ENCODE measurements around the gene CENPU. TPM values are rescaled to one million over a fixed set of nuclear protein-coding genes. Genes with fewer than 3 reads are reported as not detected.

Gene CENPU
- total and polyA plus RNA-seq, 2 donors (not counting 1 experiment from before 2014, with no cell fraction given), result 1.6 to 2.1 TPM

GRCh38 chr4:184688005-184688404, 45.9 kb downstream of the CENPU start:
- Histone ChIP-seq H3K4me3 (ENCODE audit: control extremely low read depth in 1 of 5, extremely low read depth in 1 of 5, insufficient read depth in 1 of 5, low read depth in 2 of 5, low read length in 4 of 5) (no peak overlapping the region), H3K79me2 (ENCODE audit: control insufficient read depth, insufficient read depth, low read length) (no peaks in the 10 kb centered on the region), H3K36me3 (replicated peaks in 1 of 2; ENCODE audit: control extremely low read depth in 1 of 2, control insufficient read depth in 1 of 2, extremely low read depth in 1 of 2, insufficient read depth in 2 of 2, low read length in 1 of 2) (no peaks in the 10 kb centered on the region), H3K9me3 (ENCODE audit: control extremely low read depth in 1 of 3, control insufficient read depth in 2 of 3, insufficient read depth in 1 of 3, low read length in 2 of 3) (no peaks in the 10 kb centered on the region), H4K20me1 (ENCODE audit: control insufficient read depth, insufficient read depth, low read length, poor library complexity, severe bottlenecking) (no peaks in the 10 kb centered on the region), H3K4me1 (ENCODE audit: control insufficient read depth in 2 of 2, insufficient read depth in 2 of 2, low read length in 2 of 2) (no peaks in the 10 kb centered on the region), H3K9ac (ENCODE audit: low read length) (no peak overlapping the region), H2AFZ (ENCODE audit: insufficient read depth, low read depth, low read length, poor library complexity, severe bottlenecking) (no peak overlapping the region), H3K27ac (ENCODE audit: low read length in 2 of 2) (no peak overlapping the region), H3K27me3 (replicated peaks in 1 of 4; ENCODE audit: control extremely low read depth in 1 of 4, control insufficient read depth in 3 of 4, insufficient read depth in 4 of 4, low read length in 3 of 4) (no peaks in the 10 kb centered on the region), H3K4me2 (replicated peaks; ENCODE audit: low read depth, low read length, poor library complexity, severe bottlenecking) (no peak overlapping the region)
- Mint-ChIP-seq H3K27me3 (no peaks in the 10 kb centered on the region), H3K4me3 (no peak overlapping the region), H3K27ac (no peak overlapping the region), H3K4me1 (peaks cover 3% of the 10 kb centered on the region), H3K9me3 (ENCODE audit: insufficient read depth) (no peaks in the 10 kb centered on the region)
- ChIA-PET POLR2A (no interaction called here), CTCF (no interaction called here)
- TF ChIP-seq EZH2 (IDR thresholded peaks at IDR 0.05; ENCODE audit: borderline replicate concordance, insufficient read depth, low read depth, low read length, poor library complexity, severe bottlenecking), result no peak
- TF ChIP-seq, protein P1, sequence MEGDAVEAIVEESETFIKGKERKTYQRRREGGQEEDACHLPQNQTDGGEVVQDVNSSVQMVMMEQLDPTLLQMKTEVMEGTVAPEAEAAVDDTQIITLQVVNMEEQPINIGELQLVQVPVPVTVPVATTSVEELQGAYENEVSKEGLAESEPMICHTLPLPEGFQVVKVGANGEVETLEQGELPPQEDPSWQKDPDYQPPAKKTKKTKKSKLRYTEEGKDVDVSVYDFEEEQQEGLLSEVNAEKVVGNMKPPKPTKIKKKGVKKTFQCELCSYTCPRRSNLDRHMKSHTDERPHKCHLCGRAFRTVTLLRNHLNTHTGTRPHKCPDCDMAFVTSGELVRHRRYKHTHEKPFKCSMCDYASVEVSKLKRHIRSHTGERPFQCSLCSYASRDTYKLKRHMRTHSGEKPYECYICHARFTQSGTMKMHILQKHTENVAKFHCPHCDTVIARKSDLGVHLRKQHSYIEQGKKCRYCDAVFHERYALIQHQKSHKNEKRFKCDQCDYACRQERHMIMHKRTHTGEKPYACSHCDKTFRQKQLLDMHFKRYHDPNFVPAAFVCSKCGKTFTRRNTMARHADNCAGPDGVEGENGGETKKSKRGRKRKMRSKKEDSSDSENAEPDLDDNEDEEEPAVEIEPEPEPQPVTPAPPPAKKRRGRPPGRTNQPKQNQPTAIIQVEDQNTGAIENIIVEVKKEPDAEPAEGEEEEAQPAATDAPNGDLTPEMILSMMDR (IDR thresholded peaks at IDR 0.05), result no peak
- WGBS (ENCODE audit: insufficient coverage), result no CpG with 5 or more reads among the region's 3 CpGs
- no peak for DNase-seq
- intact Hi-C loops (cut with micrococcal nuclease), result no loop called here
- no peak for ATAC-seq (ENCODE audit: low read depth)

DNA sequence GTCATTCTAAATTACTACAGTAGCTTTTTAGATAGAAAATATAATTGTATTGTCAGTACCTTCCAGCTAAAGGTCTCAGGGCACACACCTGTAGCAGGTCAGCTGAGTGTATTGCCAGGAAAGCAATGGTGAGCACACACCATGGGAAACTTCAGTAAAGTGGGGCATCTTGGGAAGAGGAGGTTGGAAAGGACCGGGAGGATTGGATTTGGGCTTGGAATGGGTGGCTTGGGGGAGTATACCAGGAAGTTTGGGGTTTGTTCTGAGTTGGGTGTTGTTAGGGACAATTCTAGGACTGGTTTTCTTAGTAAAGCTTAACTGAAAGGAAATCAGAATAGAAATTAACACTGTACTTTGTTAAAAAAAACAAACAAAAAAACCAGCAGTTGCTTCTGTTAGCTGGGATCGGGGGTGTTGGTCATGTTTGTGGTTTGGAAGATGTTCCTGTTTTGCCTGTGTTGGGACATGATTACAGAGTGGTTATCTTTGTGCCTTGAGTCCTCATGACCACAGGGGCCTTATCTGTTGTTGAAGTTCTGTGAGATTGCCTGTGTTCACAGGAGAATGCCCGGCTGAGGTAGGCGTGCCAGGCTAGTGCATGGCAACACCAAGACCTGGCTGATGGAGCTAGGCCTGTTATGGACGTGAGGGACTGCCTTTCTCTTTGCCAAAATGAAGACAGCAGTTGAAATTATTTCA, 49.3 kb downstream of the CENPU start:
- H3K27ac ChIP-seq (ENCODE audit: low read length in 2 of 2), result no peak overlapping the region
- intact Hi-C loops (cut with micrococcal nuclease), result no loop called here
- no peak overlapping the region for H3K9ac ChIP-seq (ENCODE audit: low read length)
- H3K27me3 Mint-ChIP-seq, result no peaks in the 10 kb centered on the region
- no peaks in the 10 kb centered on the region for H3K9me3 Mint-ChIP-seq (ENCODE audit: insufficient read depth)
- no peak overlapping the region for H2AFZ ChIP-seq (ENCODE audit: insufficient read depth, low read depth, low read length, poor library complexity, severe bottlenecking)
- H3K4me3 Mint-ChIP-seq, result no peak overlapping the region
- no peaks in the 10 kb centered on the region for H3K79me2 ChIP-seq (ENCODE audit: control insufficient read depth, insufficient read depth, low read length)
- no peaks in the 10 kb centered on the region for H3K27me3 ChIP-seq (replicated peaks in 1 of 4; ENCODE audit: control extremely low read depth in 1 of 4, control insufficient read depth in 3 of 4, insufficient read depth in 4 of 4, low read length in 3 of 4)
- DNase-seq (no peak), ATAC-seq (ENCODE audit: low read depth) (no peak)
- no peaks in the 10 kb centered on the region for H3K4me1 ChIP-seq (ENCODE audit: control insufficient read depth in 2 of 2, insufficient read depth in 2 of 2, low read length in 2 of 2)
- no peak for TF ChIP-seq EZH2 (IDR thresholded peaks at IDR 0.05; ENCODE audit: borderline replicate concordance, insufficient read depth, low read depth, low read length, poor library complexity, severe bottlenecking)
- TF ChIP-seq, protein P1 (IDR thresholded peaks at IDR 0.05), result no peak
- peaks cover 3% of the 10 kb centered on the region for H3K4me1 Mint-ChIP-seq
- ChIA-PET CTCF (no interaction called here), POLR2A (no interaction called here)
- H3K9me3 ChIP-seq (ENCODE audit: control extremely low read depth in 1 of 3, control insufficient read depth in 2 of 3, insufficient read depth in 1 of 3, low read length in 2 of 3), result no peaks in the 10 kb centered on the region
- H3K27ac Mint-ChIP-seq, result no peak overlapping the region
- WGBS (ENCODE audit: insufficient coverage), result 19% methylated on average over 5 of the region's 5 CpGs
- H4K20me1 ChIP-seq (ENCODE audit: control insufficient read depth, insufficient read depth, low read length, poor library complexity, severe bottlenecking), result no peaks in the 10 kb centered on the region
- peaks cover 0 to 3% of the 10 kb centered on the region in 2 experiments for H3K36me3 ChIP-seq (replicated peaks in 1 of 2; ENCODE audit: control extremely low read depth in 1 of 2, control insufficient read depth in 1 of 2, extremely low read depth in 1 of 2, insufficient read depth in 2 of 2, low read length in 1 of 2)
- no peak overlapping the region for H3K4me2 ChIP-seq (replicated peaks; ENCODE audit: low read depth, low read length, poor library complexity, severe bottlenecking)
- H3K4me3 ChIP-seq (ENCODE audit: control extremely low read depth in 1 of 5, extremely low read depth in 1 of 5, insufficient read depth in 1 of 5, low read depth in 2 of 5, low read length in 4 of 5), result no peak overlapping the region
